ENCODE data around the gene USP34. TPM values are rescaled to one million over a fixed set of nuclear protein-coding genes. Genes with fewer than 3 reads are reported as not detected.
A peak's percentile ranks its signal among the peaks of the same experiment; 100 is the strongest.

The USP34 gene
- total and polyA plus RNA-seq, 9 of the 15 experiments (the other 6 are each of a cell fraction or from before 2014, with no cell fraction given) = 19.8 to 108 (median 67.8) TPM

GRCh38 chr2:61184263-61184662 lies 286.6 kb downstream of the USP34 start (continued):
- peak; percentile 45; the same call in 1 of the 2 replicates for TF ChIP-seq ZNF316 (IDR thresholded peaks at IDR 0.05)

GRCh38 chr2:61183795-61184194 lies 287.1 kb downstream of the USP34 start:
- BruUV-seq (replicated peaks) = no TSS peak
- in situ Hi-C loops (cut with MboI) = no loop called here
- Histone ChIP-seq H3K27me3 (ENCODE audit: control insufficient read depth in 2 of 2, insufficient read depth in 2 of 2, low read length in 2 of 2) (no peaks in the 10 kb centered on the region), H3K9me3 (replicated peaks; ENCODE audit: control insufficient read depth, insufficient read depth, low read depth, low read length) (peaks cover 3% of the 10 kb centered on the region), H3K36me3 (ENCODE audit: control insufficient read depth, insufficient read depth, low read length) (peaks cover 99% of the 10 kb centered on the region), H3K9ac (ENCODE audit: insufficient read depth in 1 of 2, low read depth in 2 of 2, low read length in 2 of 2) (no peak overlapping the region), H3K27ac (ENCODE audit: extremely low read depth, low read depth, low read length) (no peak overlapping the region), H3K4me1 (replicated peaks in 1 of 2; ENCODE audit: control insufficient read depth in 2 of 2, insufficient read depth in 2 of 2, low read length in 2 of 2) (peaks cover 18 to 19% of the 10 kb centered on the region in 2 experiments), H3K4me2 (ENCODE audit: insufficient read depth, low read length) (no peak overlapping the region), H3K4me3 (no peak overlapping the region), H2AFZ (ENCODE audit: low read depth, low read length) (no peak overlapping the region), H3K79me2 (ENCODE audit: control insufficient read depth, insufficient read depth, low read length) (peaks cover 37% of the 10 kb centered on the region), H3K9me1 (ENCODE audit: control insufficient read depth, insufficient read depth, low read length) (no peaks in the 10 kb centered on the region), H4K20me1 (replicated peaks; ENCODE audit: control insufficient read depth, insufficient read depth, low read length) (no peaks in the 10 kb centered on the region)
- no peak for FAIRE-seq
- ChIA-PET POLR2A (interaction anchor here (0.6 to 1.6 kb wide), 2 partner anchors 9 to 437 kb away, joined by 3 to 5 read pairs; no protein-coding TSS in a partner anchor), CTCF (ENCODE audit: low intra/inter-chr PET ratio) (no interaction called here)
- no peak for DNase-seq (ENCODE audit: extremely low read depth in 1 of 4, low spot score in 3 of 4)
- WGBS (ENCODE audit: insufficient coverage, low coverage, missing lambda C conversion rate) = 94% methylated on average over 3 of the region's 3 CpGs
- ATAC-seq = no peak
- no peak for TF ChIP-seq TAL1 (IDR thresholded peaks at IDR 0.05)
- no peak for TF ChIP-seq ZNF696 (CRISPR knock-in tag; conservative IDR thresholded peaks at IDR 0.05)
- TF ChIP-seq AFF4 (CRISPR knock-in tag; IDR thresholded peaks at IDR 0.05) = no peak
- TF ChIP-seq LCOR (CRISPR knock-in tag; IDR thresholded peaks at IDR 0.05) = no peak
- TF ChIP-seq TRIM28 (IDR thresholded peaks at IDR 0.05) = peak; percentile 34; the same call in 1 of the 2 replicates
- peak; percentile 23; the same call in 1 of the 2 replicates for TF ChIP-seq ZNF24 (IDR thresholded peaks at IDR 0.05)
- TF ChIP-seq ZBED1 (IDR thresholded peaks at IDR 0.05) = no peak
- no peak for TF ChIP-seq ZBTB49 (CRISPR knock-in tag; IDR thresholded peaks at IDR 0.05; ENCODE audit: borderline replicate concordance)
- TF ChIP-seq ZKSCAN1 (IDR thresholded peaks at IDR 0.05; ENCODE audit: low read depth, low read length) = peak; percentile 90
- no peak for TF ChIP-seq MEF2A (IDR thresholded peaks at IDR 0.05; ENCODE audit: control insufficient read depth, low read depth, low read length)
- TF ChIP-seq NFE2 (IDR thresholded peaks at IDR 0.05; ENCODE audit: low read depth) = no peak
- intact Hi-C loops (cut with micrococcal nuclease) = no loop called here

Measured in K562 (cell line).